ENCODE data around the gene REV3L. TPM values are rescaled to one million over a fixed set of nuclear protein-coding genes. Genes with fewer than 3 reads are reported as not detected.

Gene REV3L
- total and polyA plus RNA-seq, 2 of the 13 experiments (the other 11 are each of a cell fraction or from before 2014, with no cell fraction given) = 12.8 to 31.3 TPM

GRCh38 chr6:111259089-111259831 is 223.8 kb downstream of the REV3L start (continued):
- TF ChIP-seq ZC3H4 (CRISPR knock-in tag; IDR thresholded peaks at IDR 0.05; ENCODE audit: borderline replicate concordance) (peak; percentile 47; the same call in 1 of the 2 replicates), JDP2 (CRISPR knock-in tag; IDR thresholded peaks at IDR 0.05; ENCODE audit: borderline replicate concordance) (no peak), KDM2A (CRISPR knock-in tag; IDR thresholded peaks at IDR 0.05; ENCODE audit: borderline replicate concordance, low read depth) (peak; percentile 92), ZBTB21 (CRISPR knock-in tag; IDR thresholded peaks at IDR 0.05) (peak; percentile 59; the same call in 1 of the 2 replicates), ZFP82 (CRISPR knock-in tag; IDR thresholded peaks at IDR 0.05; ENCODE audit: borderline replicate concordance) (peak; percentile 87), ZSCAN20 (CRISPR knock-in tag; IDR thresholded peaks at IDR 0.05; ENCODE audit: borderline replicate concordance) (no peak), SIN3B (IDR thresholded peaks at IDR 0.05; ENCODE audit: low read length) (peak; percentile 61; the same call in 1 of the 2 replicates), ATF7-NPFF (CRISPR knock-in tag; IDR thresholded peaks at IDR 0.05; ENCODE audit: low read depth) (peak; percentile 77), MYNN (CRISPR knock-in tag; IDR thresholded peaks at IDR 0.05; ENCODE audit: low read depth) (peak; percentile 90), ZNF772 (CRISPR knock-in tag; IDR thresholded peaks at IDR 0.05) (peak; percentile 68; the same call in 1 of the 2 replicates), ZNF576 (CRISPR knock-in tag; IDR thresholded peaks at IDR 0.05) (peak; percentile 78; the same call in 1 of the 2 replicates), JARID2 (CRISPR knock-in tag; IDR thresholded peaks at IDR 0.05; ENCODE audit: insufficient replicate concordance) (peak; percentile 30), ZNF747 (CRISPR knock-in tag; IDR thresholded peaks at IDR 0.05; ENCODE audit: borderline replicate concordance) (no peak), NCOA1 (CRISPR knock-in tag; IDR thresholded peaks at IDR 0.05) (peak; percentile 93), NFE2 (CRISPR knock-in tag; IDR thresholded peaks at IDR 0.05) (no peak), ATF7 (IDR thresholded peaks at IDR 0.05) (no peak), ATF7 (CRISPR knock-in tag; IDR thresholded peaks at IDR 0.05) (no peak), CSRNP2 (CRISPR knock-in tag; conservative IDR thresholded peaks at IDR 0.05; ENCODE audit: low read depth) (no peak), NONO (IDR thresholded peaks at IDR 0.05) (no peak), NONO (CRISPR knock-in tag; conservative IDR thresholded peaks at IDR 0.05) (peak; percentile 90), ZNF768 (CRISPR knock-in tag; IDR thresholded peaks at IDR 0.05) (peak; percentile 52; the same call in 1 of the 2 replicates), ZBTB39 (CRISPR knock-in tag; IDR thresholded peaks at IDR 0.05) (peak; percentile 90; the same call in 1 of the 2 replicates), BCL3 (CRISPR knock-in tag; IDR thresholded peaks at IDR 0.05) (no peak)
- TF ChIP-seq, protein P1, sequence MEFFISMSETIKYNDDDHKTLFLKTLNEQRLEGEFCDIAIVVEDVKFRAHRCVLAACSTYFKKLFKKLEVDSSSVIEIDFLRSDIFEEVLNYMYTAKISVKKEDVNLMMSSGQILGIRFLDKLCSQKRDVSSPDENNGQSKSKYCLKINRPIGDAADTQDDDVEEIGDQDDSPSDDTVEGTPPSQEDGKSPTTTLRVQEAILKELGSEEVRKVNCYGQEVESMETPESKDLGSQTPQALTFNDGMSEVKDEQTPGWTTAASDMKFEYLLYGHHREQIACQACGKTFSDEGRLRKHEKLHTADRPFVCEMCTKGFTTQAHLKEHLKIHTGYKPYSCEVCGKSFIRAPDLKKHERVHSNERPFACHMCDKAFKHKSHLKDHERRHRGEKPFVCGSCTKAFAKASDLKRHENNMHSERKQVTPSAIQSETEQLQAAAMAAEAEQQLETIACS (CRISPR knock-in tag; IDR thresholded peaks at IDR 0.05) = no peak

All from HepG2 (cell line).